ENCODE results near the gene C6orf89. TPM values are rescaled to one million over a fixed set of nuclear protein-coding genes. Genes with fewer than 3 reads are reported as not detected.
A peak's percentile ranks its signal among the peaks of the same experiment; 100 is the strongest.

C6orf89 gene
- total RNA-seq, 1 experiment from 2014 or later: 36.9 TPM

DNA sequence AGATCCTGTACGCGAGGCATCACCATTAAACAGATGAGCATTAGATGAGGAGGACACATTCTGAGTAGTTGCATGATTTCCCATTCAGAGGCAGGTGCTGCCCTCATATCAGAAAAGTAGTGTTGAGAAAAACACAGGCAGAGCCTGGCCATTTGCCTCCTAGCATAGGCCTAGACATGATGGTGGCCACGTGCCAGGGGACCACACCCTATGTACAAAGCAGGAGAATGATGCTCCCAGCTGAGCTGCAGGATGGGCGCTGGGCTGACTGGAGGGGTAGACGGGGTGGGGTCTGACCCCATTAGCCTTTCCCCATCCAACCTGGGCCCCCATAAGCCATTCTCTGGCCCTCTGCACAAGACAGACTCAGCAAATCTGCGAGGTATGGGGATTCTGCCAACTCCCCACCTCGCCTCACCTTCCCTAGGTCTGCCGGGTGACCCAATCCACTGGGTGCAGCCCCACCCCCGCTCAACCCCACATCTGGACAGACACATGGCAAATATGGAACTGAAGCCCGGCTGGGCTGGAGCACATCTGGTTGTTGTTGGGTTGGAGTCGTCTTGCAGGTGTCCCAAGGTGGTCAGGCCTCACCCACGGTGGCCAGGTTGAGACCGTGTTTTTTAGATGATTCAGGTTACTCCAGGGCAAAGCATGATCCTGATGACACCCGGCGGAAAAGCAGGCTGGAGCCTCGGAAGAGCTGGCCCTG, 82.7 kb downstream of the C6orf89 start:
- TF ChIP-seq, protein P1, sequence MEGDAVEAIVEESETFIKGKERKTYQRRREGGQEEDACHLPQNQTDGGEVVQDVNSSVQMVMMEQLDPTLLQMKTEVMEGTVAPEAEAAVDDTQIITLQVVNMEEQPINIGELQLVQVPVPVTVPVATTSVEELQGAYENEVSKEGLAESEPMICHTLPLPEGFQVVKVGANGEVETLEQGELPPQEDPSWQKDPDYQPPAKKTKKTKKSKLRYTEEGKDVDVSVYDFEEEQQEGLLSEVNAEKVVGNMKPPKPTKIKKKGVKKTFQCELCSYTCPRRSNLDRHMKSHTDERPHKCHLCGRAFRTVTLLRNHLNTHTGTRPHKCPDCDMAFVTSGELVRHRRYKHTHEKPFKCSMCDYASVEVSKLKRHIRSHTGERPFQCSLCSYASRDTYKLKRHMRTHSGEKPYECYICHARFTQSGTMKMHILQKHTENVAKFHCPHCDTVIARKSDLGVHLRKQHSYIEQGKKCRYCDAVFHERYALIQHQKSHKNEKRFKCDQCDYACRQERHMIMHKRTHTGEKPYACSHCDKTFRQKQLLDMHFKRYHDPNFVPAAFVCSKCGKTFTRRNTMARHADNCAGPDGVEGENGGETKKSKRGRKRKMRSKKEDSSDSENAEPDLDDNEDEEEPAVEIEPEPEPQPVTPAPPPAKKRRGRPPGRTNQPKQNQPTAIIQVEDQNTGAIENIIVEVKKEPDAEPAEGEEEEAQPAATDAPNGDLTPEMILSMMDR (IDR thresholded peaks at IDR 0.05; ENCODE audit: unreplicated experiment): no peak
- H3K9me3 Mint-ChIP-seq (ENCODE audit: unreplicated experiment): no peaks in the 10 kb centered on the region
- no peak overlapping the region for H3K4me3 Mint-ChIP-seq (ENCODE audit: unreplicated experiment)
- CTCF ChIA-PET: interaction anchor here (0.6 to 1.2 kb wide), 3 partner anchors 15 to 231 kb away, joined by 3 read pairs; no protein-coding TSS in a partner anchor
- intact Hi-C loops (cut with micrococcal nuclease): no loop called here
- H3K27me3 Mint-ChIP-seq (ENCODE audit: insufficient read depth, unreplicated experiment): no peaks in the 10 kb centered on the region
- H3K36me3 Mint-ChIP-seq (ENCODE audit: insufficient read depth, unreplicated experiment): peaks cover 42% of the 10 kb centered on the region
- POLR2A ChIA-PET: interaction anchor here (0.6 to 2.9 kb wide), 5 partner anchors 9 to 77 kb away, joined by 3 to 19 read pairs (median 3); partner anchors contain the start of gene MTCH1
- peak; percentile 74 for DNase-seq (ENCODE audit: unreplicated experiment)
- TSS peak; percentile 86 for BruUV-seq (replicated peaks)
- peaks cover 26% of the 10 kb centered on the region for H3K4me1 Mint-ChIP-seq (ENCODE audit: insufficient read depth, unreplicated experiment)
- no peak overlapping the region for H3K27ac Mint-ChIP-seq (ENCODE audit: low read depth, unreplicated experiment)

DNA sequence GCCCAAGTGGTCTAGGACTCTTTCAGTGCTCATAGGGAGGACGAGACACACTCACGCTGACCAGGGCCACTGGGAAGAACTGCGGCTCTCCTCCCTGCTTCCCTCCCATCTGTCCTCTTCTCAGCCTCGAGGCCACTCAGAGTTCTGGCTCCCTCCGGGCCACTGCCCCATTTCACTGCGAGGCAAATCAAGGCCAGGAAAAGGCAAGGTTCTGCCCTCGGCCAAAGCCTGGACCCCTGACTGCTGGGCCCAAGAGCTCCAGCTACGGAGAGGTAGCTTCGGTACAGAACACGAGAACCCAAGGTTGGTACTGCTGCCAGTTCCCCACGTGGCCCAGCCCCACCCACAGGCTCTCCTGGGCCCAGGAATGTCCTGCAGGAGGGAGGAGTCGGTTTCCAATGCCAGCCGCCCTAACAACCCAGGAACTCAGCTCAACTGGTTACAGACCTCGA, 83.5 kb downstream of the C6orf89 start:
- intact Hi-C loops (cut with micrococcal nuclease): no loop called here
- BruUV-seq (replicated peaks): no TSS peak
- TF ChIP-seq, protein P1 (IDR thresholded peaks at IDR 0.05; ENCODE audit: unreplicated experiment): no peak
- ChIA-PET CTCF (interaction anchor here (0.5 to 1.2 kb wide), 4 partner anchors 16 to 202 kb away, joined by 3 read pairs; no protein-coding TSS in a partner anchor), POLR2A (interaction anchor here (0.7 to 2.9 kb wide), 6 partner anchors 10 to 77 kb away, joined by 3 to 19 read pairs (median 4); partner anchors contain the start of gene MTCH1)
- Mint-ChIP-seq H3K4me1 (ENCODE audit: insufficient read depth, unreplicated experiment) (peaks cover 18% of the 10 kb centered on the region), H3K36me3 (ENCODE audit: insufficient read depth, unreplicated experiment) (peaks cover 50% of the 10 kb centered on the region), H3K9me3 (ENCODE audit: unreplicated experiment) (no peaks in the 10 kb centered on the region), H3K27ac (ENCODE audit: low read depth, unreplicated experiment) (peak overlapping the region; percentile 23), H3K27me3 (ENCODE audit: insufficient read depth, unreplicated experiment) (no peaks in the 10 kb centered on the region), H3K4me3 (ENCODE audit: unreplicated experiment) (no peak overlapping the region)
- DNase-seq (ENCODE audit: unreplicated experiment): no peak

DNA sequence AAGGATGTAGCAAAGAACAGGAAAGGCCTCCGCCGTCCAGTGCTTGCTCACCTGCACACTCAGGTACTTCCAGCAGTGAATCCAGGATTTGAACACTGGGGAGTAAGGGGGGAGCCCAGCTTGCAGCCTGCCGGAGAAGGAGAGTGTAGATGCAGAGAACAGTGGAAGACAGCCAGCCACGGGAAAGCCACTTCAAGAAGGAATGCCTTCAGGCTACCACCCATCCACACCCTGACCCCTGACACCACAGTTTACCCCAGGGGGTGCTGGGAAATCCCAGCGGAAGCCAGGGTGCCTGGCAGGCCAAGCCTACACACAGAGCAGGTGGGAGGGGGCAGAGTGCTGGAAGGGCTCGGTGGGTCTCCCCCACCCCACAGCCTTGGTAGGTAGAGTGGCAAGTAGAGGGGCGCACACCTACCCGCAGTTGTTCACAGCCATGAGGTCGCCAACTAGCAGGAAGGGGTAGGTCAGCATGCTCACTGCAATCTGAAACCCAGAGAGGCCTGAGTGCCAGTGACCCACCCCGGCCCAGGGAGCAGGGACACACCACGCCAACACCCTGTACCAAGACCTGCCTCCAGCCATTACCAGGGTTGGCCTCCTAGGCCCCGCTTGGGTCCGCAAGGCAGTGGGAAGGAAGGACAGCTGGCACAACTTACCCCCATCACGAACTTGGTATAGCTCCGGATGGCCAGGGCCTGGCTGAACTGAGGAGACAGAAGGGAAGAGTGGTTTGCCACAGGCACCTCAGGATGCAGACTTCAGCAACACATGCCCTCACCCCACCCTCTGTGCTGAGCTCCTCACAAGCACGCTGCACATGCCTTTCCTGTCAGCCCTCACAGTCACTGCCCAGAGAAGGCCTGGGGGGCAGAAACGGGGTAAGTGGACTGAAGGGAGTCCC, 84.5 kb downstream of the C6orf89 start:
- Mint-ChIP-seq H3K27ac (ENCODE audit: low read depth, unreplicated experiment) (peak overlapping the region; percentile 35), H3K27me3 (ENCODE audit: insufficient read depth, unreplicated experiment) (no peaks in the 10 kb centered on the region), H3K9me3 (ENCODE audit: unreplicated experiment) (no peaks in the 10 kb centered on the region), H3K4me3 (ENCODE audit: unreplicated experiment) (no peak overlapping the region), H3K4me1 (ENCODE audit: insufficient read depth, unreplicated experiment) (peaks cover 18% of the 10 kb centered on the region), H3K36me3 (ENCODE audit: insufficient read depth, unreplicated experiment) (peaks cover 59% of the 10 kb centered on the region)
- POLR2A ChIA-PET: interaction anchor here (0.7 to 2.9 kb wide), 4 partner anchors 14 to 53 kb away, joined by 3 to 19 read pairs (median 4); partner anchors contain the start of gene MTCH1
- CTCF ChIA-PET: interaction anchor here (0.5 to 1.1 kb wide), 2 partner anchors 71 to 93 kb away, joined by 3 read pairs; no protein-coding TSS in a partner anchor
- DNase-seq (ENCODE audit: unreplicated experiment): no peak
- intact Hi-C loops (cut with micrococcal nuclease): no loop called here
- BruUV-seq (replicated peaks): no TSS peak
- TF ChIP-seq, protein P1 (IDR thresholded peaks at IDR 0.05; ENCODE audit: unreplicated experiment): no peak
